ENCODE data around the gene SPOCD1.

Gene SPOCD1

DNA sequence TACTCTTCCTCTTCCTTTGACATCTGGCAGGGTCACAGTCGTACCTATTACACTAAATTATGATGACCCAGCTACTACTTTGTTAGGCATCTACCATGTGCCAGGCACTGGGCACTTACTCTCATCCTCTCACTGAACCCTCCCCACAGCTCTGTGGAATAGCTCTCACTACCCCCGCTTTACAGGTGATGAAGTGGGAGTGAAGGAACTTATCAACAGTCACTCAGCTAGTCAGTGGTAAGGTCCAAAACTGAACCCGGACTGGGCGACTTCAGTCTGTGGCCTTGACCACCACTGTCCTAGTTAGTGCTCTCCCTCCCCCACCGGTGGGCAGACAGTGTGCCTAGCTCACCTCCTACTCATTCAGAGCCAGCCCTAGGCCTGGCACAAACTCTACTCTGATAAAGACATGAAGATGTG lies 64.0 kb downstream of the SPOCD1 start:
- Histone ChIP-seq H3K27ac (ENCODE audit: low read depth, low read length) (0 out of 2 replicates have a peak overlapping the region, but pooled peaks have one; percentile 46), H3K9ac (ENCODE audit: low read depth, low read length) (no peak overlapping the region), H3K36me3 (ENCODE audit: insufficient read depth, low read length) (no peaks in the 10 kb centered on the region), H3K4me3 (ENCODE audit: low read length) (no peak overlapping the region), H3K4me1 (ENCODE audit: insufficient read depth, low read length) (peaks cover 11% of the 10 kb centered on the region; the same call in 1 of the 2 replicates), H3K27me3 (ENCODE audit: insufficient read depth, low read length) (no peaks in the 10 kb centered on the region), H3K9me3 (ENCODE audit: insufficient read depth, low read depth, low read length) (no peaks in the 10 kb centered on the region)
- WGBS = 87% methylated on average over 5 of the region's 5 CpGs

DNA sequence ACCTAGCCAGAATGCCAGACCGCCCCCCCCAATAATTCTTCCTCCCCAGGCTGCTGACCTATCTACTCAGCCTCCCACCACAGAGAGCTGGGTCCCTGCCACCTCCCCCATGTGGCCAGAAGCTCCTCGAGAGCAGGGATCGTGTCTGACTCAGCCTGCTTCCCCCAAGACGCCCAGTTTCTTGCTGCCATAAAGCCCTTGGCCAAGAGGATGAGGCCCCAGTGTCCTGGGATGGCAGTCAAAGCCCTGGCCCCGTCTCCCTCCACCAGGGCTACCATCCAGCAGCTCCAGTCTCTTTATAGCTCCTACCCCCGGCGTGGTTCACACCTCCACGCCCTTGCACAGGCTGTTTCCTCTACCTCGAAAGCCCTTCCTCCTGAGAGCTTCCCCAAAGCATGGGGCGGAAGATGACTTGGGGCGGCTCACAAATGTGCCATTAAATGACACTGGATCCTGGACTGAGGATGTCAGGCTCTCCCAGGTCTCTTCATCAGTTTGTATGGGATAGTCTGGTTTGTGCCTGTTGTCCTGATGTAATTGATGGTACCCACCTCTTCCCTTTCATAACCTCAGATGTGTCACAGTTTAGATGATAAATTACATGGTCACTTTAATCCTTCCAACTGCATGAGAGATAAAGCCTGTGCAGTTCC lies 64.8 kb downstream of the SPOCD1 start:
- Histone ChIP-seq H3K27me3 (ENCODE audit: insufficient read depth, low read length) (no peaks in the 10 kb centered on the region), H3K4me1 (ENCODE audit: insufficient read depth, low read length) (peaks cover 12% of the 10 kb centered on the region), H3K9me3 (ENCODE audit: insufficient read depth, low read depth, low read length) (no peaks in the 10 kb centered on the region), H3K27ac (ENCODE audit: low read depth, low read length) (no peak overlapping the region), H3K36me3 (ENCODE audit: insufficient read depth, low read length) (no peaks in the 10 kb centered on the region), H3K4me3 (ENCODE audit: low read length) (no peak overlapping the region), H3K9ac (ENCODE audit: low read depth, low read length) (no peak overlapping the region)
- 79% methylated on average over 11 of the region's 11 CpGs for whole genome bisulfite sequencing

DNA sequence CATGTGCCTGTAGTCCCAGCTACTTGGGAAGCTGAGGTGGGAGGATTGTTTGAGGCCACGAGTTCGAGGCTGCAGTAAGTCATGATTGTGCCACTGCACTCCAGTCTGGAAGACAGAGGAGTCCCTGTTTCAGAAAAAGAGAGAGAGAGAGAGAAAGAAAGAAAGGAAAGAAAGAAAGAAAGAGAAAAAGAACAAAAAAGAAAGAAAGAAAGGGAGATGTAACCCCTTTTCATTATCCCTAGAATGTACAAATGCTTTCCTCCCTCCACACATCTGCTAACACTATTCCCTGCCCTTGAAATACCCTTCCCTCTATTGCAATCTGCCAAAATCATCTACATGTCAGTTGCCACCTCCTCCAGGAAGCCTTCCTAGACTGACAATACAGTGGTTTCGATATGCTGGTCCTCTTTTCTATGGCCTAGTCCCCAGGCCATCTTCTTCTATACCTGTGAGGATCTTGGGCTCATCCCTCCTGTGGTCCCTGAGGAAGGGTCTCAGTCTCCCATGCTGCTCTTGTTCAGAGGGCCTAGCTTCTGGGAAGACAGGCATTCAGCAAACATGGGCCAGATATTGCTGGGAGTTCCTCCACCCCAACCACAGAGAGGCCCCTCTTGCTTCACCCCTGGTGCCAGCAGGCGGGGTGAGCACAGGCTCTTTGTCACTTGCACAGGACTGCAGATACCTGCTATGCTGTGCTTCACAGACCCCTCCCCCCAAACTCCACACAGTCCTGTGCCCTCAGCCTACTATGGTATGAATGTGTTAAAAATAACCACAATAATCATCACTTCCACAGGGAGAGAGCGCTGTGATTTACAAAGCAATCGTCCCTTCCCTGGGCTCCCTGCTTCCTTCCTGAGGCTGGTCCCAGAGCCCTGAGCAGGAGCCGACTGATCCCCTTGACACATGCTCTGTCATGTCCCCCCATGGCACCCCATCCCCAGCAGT lies 65.8 kb downstream of the SPOCD1 start:
- Histone ChIP-seq H3K9me3 (ENCODE audit: insufficient read depth, low read depth, low read length) (no peaks in the 10 kb centered on the region), H3K36me3 (ENCODE audit: insufficient read depth, low read length) (no peaks in the 10 kb centered on the region), H3K27ac (ENCODE audit: low read depth, low read length) (no peak overlapping the region), H3K9ac (ENCODE audit: low read depth, low read length) (no peak overlapping the region), H3K4me1 (ENCODE audit: insufficient read depth, low read length) (peaks cover 16% of the 10 kb centered on the region), H3K27me3 (ENCODE audit: insufficient read depth, low read length) (no peaks in the 10 kb centered on the region), H3K4me3 (ENCODE audit: low read length) (no peak overlapping the region)
- WGBS = 81% methylated on average over 7 of the region's 7 CpGs

- WGBS = 82% methylated on average over 4 of the region's 4 CpGs
- Histone ChIP-seq H3K9ac (ENCODE audit: low read depth, low read length) (no peak overlapping the region), H3K36me3 (ENCODE audit: insufficient read depth, low read length) (no peaks in the 10 kb centered on the region), H3K4me3 (ENCODE audit: low read length) (no peak overlapping the region), H3K27me3 (ENCODE audit: insufficient read depth, low read length) (no peaks in the 10 kb centered on the region), H3K27ac (ENCODE audit: low read depth, low read length) (no peak overlapping the region), H3K9me3 (ENCODE audit: insufficient read depth, low read depth, low read length) (no peaks in the 10 kb centered on the region), H3K4me1 (ENCODE audit: insufficient read depth, low read length) (peaks cover 16% of the 10 kb centered on the region)
Observed at GRCh38 chr1:31748365-31748764, 67.5 kb downstream of the SPOCD1 start.

- peaks cover 12% of the 10 kb centered on the region for H3K4me1 ChIP-seq (ENCODE audit: insufficient read depth, low read length)
- no peak overlapping the region for H3K4me3 ChIP-seq (ENCODE audit: low read length)
- no peaks in the 10 kb centered on the region for H3K9me3 ChIP-seq (ENCODE audit: insufficient read depth, low read depth, low read length)
- H3K36me3 ChIP-seq (ENCODE audit: insufficient read depth, low read length) = no peaks in the 10 kb centered on the region
- no peak overlapping the region for H3K27ac ChIP-seq (ENCODE audit: low read depth, low read length)
- 92% methylated on average over 1 of the region's 1 CpG for WGBS
- H3K27me3 ChIP-seq (ENCODE audit: insufficient read depth, low read length) = no peaks in the 10 kb centered on the region
- no peak overlapping the region for H3K9ac ChIP-seq (ENCODE audit: low read depth, low read length)
Observed at GRCh38 chr1:31747304-31747703, 68.5 kb downstream of the SPOCD1 start.

DNA sequence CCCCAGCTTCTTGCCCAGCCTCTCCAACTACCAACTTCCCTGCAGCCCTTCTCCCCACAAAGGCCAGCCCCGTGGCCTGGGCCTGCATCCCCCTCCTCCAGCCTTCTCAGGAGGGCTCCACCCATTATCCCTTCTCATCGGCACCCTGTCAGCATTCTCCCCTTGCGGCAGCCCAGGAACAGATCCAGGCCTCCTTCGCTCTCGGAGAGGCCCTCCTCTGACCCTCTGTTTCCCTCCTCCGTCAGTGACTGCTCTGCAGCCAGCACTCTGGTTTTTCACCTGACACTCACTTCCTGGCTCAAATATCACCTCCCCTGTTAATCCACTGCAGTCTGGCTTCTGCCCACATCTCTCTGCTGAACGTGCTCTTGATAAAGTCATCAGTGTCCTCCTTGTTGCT lies 69.1 kb downstream of the SPOCD1 start:
- Histone ChIP-seq H3K4me1 (ENCODE audit: insufficient read depth, low read length) (peaks cover 6% of the 10 kb centered on the region), H3K9ac (ENCODE audit: low read depth, low read length) (no peak overlapping the region)

GRCh38 chr1:31745946-31746670 lies 69.7 kb downstream of the SPOCD1 start:
- peaks cover 5% of the 10 kb centered on the region for H3K4me1 ChIP-seq (ENCODE audit: insufficient read depth, low read length)
- H3K36me3 ChIP-seq (ENCODE audit: insufficient read depth, low read length) = no peaks in the 10 kb centered on the region
- H3K9me3 ChIP-seq (ENCODE audit: insufficient read depth, low read depth, low read length) = no peaks in the 10 kb centered on the region
- H3K4me3 ChIP-seq (ENCODE audit: low read length) = no peak overlapping the region
- 77% methylated on average over 15 of the region's 15 CpGs for WGBS
- no peak overlapping the region for H3K9ac ChIP-seq (ENCODE audit: low read depth, low read length)
- H3K27me3 ChIP-seq (ENCODE audit: insufficient read depth, low read length) = no peaks in the 10 kb centered on the region
- no peak overlapping the region for H3K27ac ChIP-seq (ENCODE audit: low read depth, low read length)

More for the DNA sequence above, 69.1 kb downstream of the SPOCD1 start:
- H3K4me3 ChIP-seq (ENCODE audit: low read length) = no peak overlapping the region
- no peak overlapping the region for H3K27ac ChIP-seq (ENCODE audit: low read depth, low read length)
- no peaks in the 10 kb centered on the region for H3K27me3 ChIP-seq (ENCODE audit: insufficient read depth, low read length)
- no peaks in the 10 kb centered on the region for H3K36me3 ChIP-seq (ENCODE audit: insufficient read depth, low read length)
- 68% methylated on average over 7 of the region's 7 CpGs for WGBS
- no peaks in the 10 kb centered on the region for H3K9me3 ChIP-seq (ENCODE audit: insufficient read depth, low read depth, low read length)

DNA sequence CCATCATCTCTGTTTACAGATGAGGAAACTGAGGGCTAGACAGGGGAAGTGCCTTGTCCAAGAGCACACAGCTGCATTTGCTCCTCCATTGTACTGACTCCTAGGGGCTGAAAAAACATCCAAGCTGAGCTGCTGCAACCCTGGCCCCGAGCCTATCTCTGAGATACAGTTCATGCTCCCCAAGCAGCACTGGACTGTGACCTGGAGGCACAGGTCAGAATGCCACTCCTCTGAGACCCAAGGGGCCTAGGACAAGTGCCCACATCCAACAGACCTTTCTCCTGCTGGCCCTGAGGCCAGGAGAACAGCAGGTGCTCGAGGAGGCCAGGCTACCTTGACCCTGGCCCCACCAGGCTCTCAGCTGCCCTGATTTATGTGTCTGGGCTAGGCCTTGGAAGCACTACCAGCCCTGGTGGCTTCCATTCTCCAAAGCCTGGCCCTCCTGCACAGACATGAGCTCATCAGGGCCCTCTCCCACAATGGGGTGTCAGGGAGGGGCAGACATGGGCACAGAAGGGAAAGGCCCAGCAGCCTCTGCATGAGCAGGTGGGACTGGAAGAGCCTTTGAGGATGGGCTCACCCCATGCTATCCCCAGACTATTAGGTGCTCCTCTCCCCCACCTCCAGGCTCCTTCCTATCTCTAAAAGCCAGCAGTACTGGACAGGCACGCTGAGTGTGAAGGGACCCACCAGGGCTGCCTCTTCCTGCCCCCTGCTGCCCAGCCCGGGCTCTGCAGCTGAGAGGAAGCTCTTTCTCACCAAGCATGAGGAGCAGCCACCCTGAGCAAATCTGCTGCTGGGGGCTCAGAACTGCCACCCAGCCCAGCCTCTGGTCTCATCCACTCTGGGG lies 70.5 kb downstream of the SPOCD1 start:
- Histone ChIP-seq H3K4me1 (ENCODE audit: insufficient read depth, low read length) (peaks cover 5% of the 10 kb centered on the region), H3K9me3 (ENCODE audit: insufficient read depth, low read depth, low read length) (no peaks in the 10 kb centered on the region), H3K27ac (ENCODE audit: low read depth, low read length) (no peak overlapping the region), H3K9ac (ENCODE audit: low read depth, low read length) (no peak overlapping the region), H3K36me3 (ENCODE audit: insufficient read depth, low read length) (no peaks in the 10 kb centered on the region), H3K4me3 (ENCODE audit: low read length) (no peak overlapping the region), H3K27me3 (ENCODE audit: insufficient read depth, low read length) (no peaks in the 10 kb centered on the region)
- WGBS = 54% methylated on average over 4 of the region's 4 CpGs

DNA sequence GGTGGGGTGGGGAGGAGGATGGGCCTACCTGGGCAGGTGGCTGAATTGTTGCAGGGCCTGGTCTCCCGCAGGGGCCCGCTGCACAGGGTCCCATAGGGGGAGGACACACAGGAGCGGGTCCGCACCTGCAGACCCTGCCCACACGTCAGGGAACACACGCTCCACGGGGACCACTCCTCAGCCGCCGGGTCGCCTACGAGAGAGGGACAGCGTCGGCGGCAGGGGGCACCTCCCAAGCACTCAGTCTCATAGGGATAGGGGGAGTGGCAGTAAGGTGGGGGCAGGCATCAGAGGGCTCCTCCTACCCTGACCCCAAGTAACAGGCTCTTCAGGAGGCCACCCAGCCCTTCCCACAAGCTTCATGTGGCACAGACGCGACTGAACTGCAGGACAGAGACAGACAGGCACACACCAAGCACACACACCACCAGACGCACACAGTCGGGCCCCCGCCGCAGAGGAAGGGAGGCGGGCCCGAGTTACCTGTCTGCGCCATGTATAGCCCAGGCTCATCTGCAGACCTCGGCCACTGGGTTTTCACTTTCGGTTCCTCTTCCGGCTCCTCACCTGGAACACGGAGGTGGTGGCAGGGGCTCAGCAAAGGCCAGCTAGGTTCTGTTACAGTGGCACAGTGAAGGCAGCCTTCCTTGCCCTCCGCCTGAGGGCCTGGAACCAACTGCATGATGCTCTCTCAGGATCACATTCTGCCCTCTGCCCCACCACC lies 71.5 kb downstream of the SPOCD1 start:
- Histone ChIP-seq H3K9ac (ENCODE audit: low read depth, low read length) (no peak overlapping the region), H3K4me1 (ENCODE audit: insufficient read depth, low read length) (peaks cover 5% of the 10 kb centered on the region), H3K27ac (ENCODE audit: low read depth, low read length) (no peak overlapping the region)

More for the DNA sequence above, 71.5 kb downstream of the SPOCD1 start:
- Histone ChIP-seq H3K27me3 (ENCODE audit: insufficient read depth, low read length) (no peaks in the 10 kb centered on the region), H3K4me3 (ENCODE audit: low read length) (no peak overlapping the region), H3K36me3 (ENCODE audit: insufficient read depth, low read length) (no peaks in the 10 kb centered on the region), H3K9me3 (ENCODE audit: insufficient read depth, low read depth, low read length) (no peaks in the 10 kb centered on the region)
- WGBS = 90% methylated on average over 28 of the region's 28 CpGs

Data from HUES64 (cell line).